OCI-LY1 (cell line): ENCODE results near the gene CENPO.

ENCODE experiments used
- H2AFZ ChIP-seq: fragments of 200-600 bp; sonication (generic), shearing (Covaris generic); 2 replicates; pipeline ENCODE4 v1.6.0; 2014; ENCODE audit warnings: antibody characterized with exemption, mild to moderate bottlenecking, low read length
- H3F3A ChIP-seq: fragments of 200-600 bp; sonication (generic), shearing (Covaris generic); 2 replicates; pipeline ENCODE4 v1.6.0; 2014; ENCODE audit warnings: mild to moderate bottlenecking, antibody characterized with exemption, low read length, moderate library complexity; ENCODE audit not compliant: insufficient read depth
- H3K27ac ChIP-seq: fragments of 200-600 bp; sonication (generic); 2 replicates; pipeline ENCODE4 v1.5.1; 2014; ENCODE audit warnings: low read length, mixed run types, mild to moderate bottlenecking, low read depth; ENCODE audit not compliant: poor library complexity, severe bottlenecking
- H3K27me3 ChIP-seq: fragments of 200-600 bp; sonication (generic); 2 replicates; pipeline ENCODE4 v1.6.0; 2014; ENCODE audit warnings: antibody characterized with exemption, mild to moderate bottlenecking, low read length, moderate library complexity; ENCODE audit not compliant: insufficient read depth
- H3K36me3 ChIP-seq: fragments of 200-600 bp; sonication (generic); 2 replicates; pipeline ENCODE4 v1.6.1; 2014; ENCODE audit warnings: mild to moderate bottlenecking, antibody characterized with exemption, low read length, moderate library complexity, mixed read lengths; ENCODE audit not compliant: insufficient read depth
- H3K4me1 ChIP-seq: fragments of 200-600 bp; sonication (generic); 2 replicates; pipeline ENCODE4 v1.5.1; 2014; ENCODE audit warnings: mild to moderate bottlenecking, low read length, moderate library complexity; ENCODE audit not compliant: insufficient read depth, severe bottlenecking
- H3K4me2 ChIP-seq: fragments of 200-600 bp; sonication (generic), shearing (Covaris generic); 2 replicates; pipeline ENCODE4 v1.6.1; 2014; ENCODE audit warnings: low read length
- H3K4me3 ChIP-seq: fragments of 200-600 bp; sonication (generic); 2 replicates; pipeline ENCODE4 v1.5.1; 2014; ENCODE audit warnings: low read length, low read depth, mild to moderate bottlenecking, mixed read lengths; ENCODE audit not compliant: poor library complexity, severe bottlenecking
- H3K79me2 ChIP-seq: fragments of 200-600 bp; shearing (Covaris generic); 2 replicates; pipeline ENCODE4 v1.6.1; 2016; ENCODE audit warnings: mixed run types, low read length, mixed read lengths; ENCODE audit not compliant: insufficient read depth
- H3K9ac ChIP-seq: fragments of 200-600 bp; sonication (generic), shearing (Covaris generic); 2 replicates; pipeline ENCODE4 v1.6.1; 2014; ENCODE audit warnings: mild to moderate bottlenecking, low read length, mixed read lengths
- H3K9me2 ChIP-seq: fragments of 200-600 bp; sonication (generic), shearing (Covaris generic); 2 replicates; pipeline ENCODE4 v1.6.1; 2014; ENCODE audit warnings: low read depth, mild to moderate bottlenecking, low read length, mixed read lengths
- H3K9me3 ChIP-seq: fragments of 200-600 bp; shearing (Covaris generic); 2 replicates; pipeline ENCODE4 v1.6.1; 2014; ENCODE audit warnings: low read length, mixed read lengths
- H4K20me1 ChIP-seq: fragments of 200-600 bp; sonication (generic), shearing (Covaris generic); 2 replicates; pipeline ENCODE4 v1.6.0; 2016; ENCODE audit warnings: mild to moderate bottlenecking, low read length; ENCODE audit not compliant: insufficient read depth
- EZH2 ChIP-seq: fragments of 200-600 bp; sonication (generic), shearing (Covaris generic); IDR thresholded peaks from 2 replicates; pipeline ENCODE4 v1.8.0; 2017; ENCODE audit warnings: borderline replicate concordance, mixed run types, mild to moderate bottlenecking, antibody characterized with exemption, low read length, moderate library complexity, mixed read lengths
- TF ChIP-seq, protein P1 (sequence below): fragments of 200-600 bp; sonication (generic), shearing (Covaris generic); IDR thresholded peaks from 2 replicates; pipeline ENCODE4 v1.5.1; 2017; ENCODE audit warnings: mild to moderate bottlenecking, antibody characterized with exemption, low read length, moderate library complexity, mixed read lengths

Gene CENPO

DNA sequence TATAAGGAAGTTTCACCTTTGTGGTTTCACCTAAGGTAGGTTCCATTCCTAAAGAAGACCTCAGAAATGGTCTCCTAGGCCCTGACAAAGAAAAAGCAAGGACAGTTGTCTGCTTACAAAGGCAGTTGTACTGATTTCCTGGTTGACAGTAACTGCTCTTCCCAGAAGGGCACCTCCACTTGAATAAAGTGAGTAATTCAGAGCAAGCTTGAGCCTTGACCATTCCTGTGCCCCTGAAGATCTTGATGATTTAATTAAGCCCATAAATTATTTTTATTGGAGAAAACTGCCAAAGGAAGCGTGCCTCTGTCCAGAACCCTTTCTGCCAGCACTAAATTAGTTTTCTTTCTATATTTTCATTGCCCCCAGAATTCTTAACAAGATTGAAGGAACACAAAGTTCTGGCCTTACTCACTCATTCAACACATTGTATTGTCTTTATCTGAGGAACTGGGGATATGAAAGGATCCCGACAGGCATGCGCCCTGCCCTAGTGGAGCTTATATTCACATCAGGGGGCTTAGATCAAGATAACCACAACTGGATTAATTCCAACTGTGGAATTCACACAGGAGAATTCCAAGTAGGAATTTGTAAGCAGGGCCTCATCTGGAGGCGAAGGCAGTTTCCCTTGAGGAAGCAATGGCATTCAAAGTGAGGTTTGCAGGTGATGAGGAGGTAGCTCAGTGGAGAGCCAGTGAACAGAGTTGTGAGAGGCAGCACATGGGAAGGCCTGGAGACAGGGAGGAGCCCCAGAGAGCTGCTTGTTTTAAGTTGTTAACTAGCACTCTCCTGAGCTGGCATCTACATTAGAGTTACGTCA, 21.2 kb upstream of the CENPO start:
- H3K79me2 ChIP-seq, result no peaks in the 10 kb centered on the region
- H3K9me2 ChIP-seq, result no peaks in the 10 kb centered on the region
- no peaks in the 10 kb centered on the region for H3K4me1 ChIP-seq
- no peaks in the 10 kb centered on the region for H3F3A ChIP-seq
- no peak overlapping the region for H3K9ac ChIP-seq
- H3K27me3 ChIP-seq, result no peaks in the 10 kb centered on the region
- H3K27ac ChIP-seq, result no peak overlapping the region
- TF ChIP-seq, protein P1, sequence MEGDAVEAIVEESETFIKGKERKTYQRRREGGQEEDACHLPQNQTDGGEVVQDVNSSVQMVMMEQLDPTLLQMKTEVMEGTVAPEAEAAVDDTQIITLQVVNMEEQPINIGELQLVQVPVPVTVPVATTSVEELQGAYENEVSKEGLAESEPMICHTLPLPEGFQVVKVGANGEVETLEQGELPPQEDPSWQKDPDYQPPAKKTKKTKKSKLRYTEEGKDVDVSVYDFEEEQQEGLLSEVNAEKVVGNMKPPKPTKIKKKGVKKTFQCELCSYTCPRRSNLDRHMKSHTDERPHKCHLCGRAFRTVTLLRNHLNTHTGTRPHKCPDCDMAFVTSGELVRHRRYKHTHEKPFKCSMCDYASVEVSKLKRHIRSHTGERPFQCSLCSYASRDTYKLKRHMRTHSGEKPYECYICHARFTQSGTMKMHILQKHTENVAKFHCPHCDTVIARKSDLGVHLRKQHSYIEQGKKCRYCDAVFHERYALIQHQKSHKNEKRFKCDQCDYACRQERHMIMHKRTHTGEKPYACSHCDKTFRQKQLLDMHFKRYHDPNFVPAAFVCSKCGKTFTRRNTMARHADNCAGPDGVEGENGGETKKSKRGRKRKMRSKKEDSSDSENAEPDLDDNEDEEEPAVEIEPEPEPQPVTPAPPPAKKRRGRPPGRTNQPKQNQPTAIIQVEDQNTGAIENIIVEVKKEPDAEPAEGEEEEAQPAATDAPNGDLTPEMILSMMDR, result no peak
- no peak for TF ChIP-seq EZH2
- H2AFZ ChIP-seq, result no peak overlapping the region
- no peaks in the 10 kb centered on the region for H4K20me1 ChIP-seq
- no peak overlapping the region for H3K4me2 ChIP-seq
- no peaks in the 10 kb centered on the region for H3K9me3 ChIP-seq
- no peak overlapping the region for H3K4me3 ChIP-seq
- no peaks in the 10 kb centered on the region for H3K36me3 ChIP-seq

DNA sequence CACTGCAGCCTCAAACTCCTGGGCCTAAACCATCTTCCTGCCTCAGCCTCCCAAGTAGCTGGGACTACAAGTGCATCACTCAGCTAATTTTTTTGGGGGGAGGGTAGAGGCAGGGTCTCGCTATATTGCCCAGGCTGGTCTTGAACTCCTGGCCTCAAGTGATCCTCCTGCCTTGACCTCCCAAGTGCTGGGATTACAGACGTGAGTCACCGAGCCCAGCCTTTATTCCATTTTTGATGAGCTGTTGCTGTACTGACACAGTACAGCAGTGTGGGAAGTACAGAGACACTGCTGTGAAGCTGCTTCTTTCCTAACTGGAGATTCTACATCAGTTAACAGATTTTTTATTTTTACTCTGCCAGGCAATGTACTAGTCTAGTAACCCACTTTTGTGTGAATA, 18.9 kb upstream of the CENPO start:
- H2AFZ ChIP-seq, result no peak overlapping the region

DNA sequence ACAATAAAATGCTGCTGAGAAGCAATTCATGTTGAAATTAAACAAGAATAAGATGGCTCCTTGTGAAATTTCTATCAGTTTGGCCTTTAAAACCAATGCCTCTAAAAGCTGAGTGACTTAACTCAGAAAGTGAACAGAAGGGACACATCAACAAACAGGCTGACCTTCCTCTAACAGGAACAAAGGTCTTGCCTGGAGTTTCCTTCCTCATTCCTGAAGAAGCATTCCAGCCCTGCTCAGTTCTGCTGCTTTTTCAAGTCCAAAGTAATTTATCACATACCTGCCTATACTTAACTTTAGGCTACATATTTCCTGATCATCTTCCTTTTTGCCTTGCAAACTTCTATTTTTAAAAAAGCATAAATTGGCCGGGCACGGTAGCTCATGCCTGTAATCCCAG, 14.1 kb upstream of the CENPO start:
- Histone ChIP-seq H3K4me2 (no peak overlapping the region), H3K27ac (no peak overlapping the region), H4K20me1 (no peaks in the 10 kb centered on the region), H3K9me2 (no peaks in the 10 kb centered on the region), H3K79me2 (no peaks in the 10 kb centered on the region), H2AFZ (no peak overlapping the region; the same call in 1 of the 2 replicates), H3K4me3 (no peak overlapping the region), H3K36me3 (no peaks in the 10 kb centered on the region; the same call in 1 of the 2 replicates), H3F3A (no peaks in the 10 kb centered on the region), H3K27me3 (no peaks in the 10 kb centered on the region), H3K9ac (no peak overlapping the region), H3K9me3 (peaks cover 11% of the 10 kb centered on the region), H3K4me1 (no peaks in the 10 kb centered on the region)
- TF ChIP-seq EZH2, result no peak
- TF ChIP-seq, protein P1, result no peak

More for the DNA sequence above, 18.9 kb upstream of the CENPO start:
- no peaks in the 10 kb centered on the region for H3K27me3 ChIP-seq
- no peaks in the 10 kb centered on the region for H3K79me2 ChIP-seq
- H3F3A ChIP-seq, result no peaks in the 10 kb centered on the region
- TF ChIP-seq EZH2, result no peak
- TF ChIP-seq, protein P1, result no peak
- no peaks in the 10 kb centered on the region for H3K9me3 ChIP-seq
- no peak overlapping the region for H3K9ac ChIP-seq
- H3K4me1 ChIP-seq, result no peaks in the 10 kb centered on the region
- no peak overlapping the region for H3K27ac ChIP-seq
- H4K20me1 ChIP-seq, result no peaks in the 10 kb centered on the region
- no peak overlapping the region for H3K4me3 ChIP-seq
- no peaks in the 10 kb centered on the region for H3K9me2 ChIP-seq
- no peaks in the 10 kb centered on the region for H3K36me3 ChIP-seq
- no peak overlapping the region for H3K4me2 ChIP-seq
